Esophagus squamous epithelium (tissue), 4 donors: Measurements from ENCODE around the gene MBP.

Source experiments
- CTCF ChIP-seq, 6 experiments: fragments of 450-650 bp in 4 of 6; fragments of 200-600 bp in 2 of 6; sonication (generic) in 2 of 6; IDR thresholded peaks; one replicate each; pipeline ENCODE4 v1.5.1; 2016 to 2019; ENCODE audit warnings: antibody characterized with exemption in 6 of 6, mild to moderate bottlenecking in 4 of 6, moderate library complexity in 4 of 6
- POLR2A ChIP-seq, 4 donors: fragments of 450-650 bp; IDR thresholded peaks; one replicate each; pipeline ENCODE4 v1.6.1; 2017; ENCODE audit warnings: antibody characterized with exemption in 4 of 4, mild to moderate bottlenecking in 4 of 4, moderate library complexity in 3 of 4

GRCh38 chr18:77045677-77046076 lies 86.9 kb downstream of the MBP start:
- TF ChIP-seq CTCF (IDR thresholded peaks at IDR 0.05) (no peak), POLR2A (IDR thresholded peaks at IDR 0.05) (no peak)
